Measurements from ENCODE around the gene PSMA7. TPM values are rescaled to one million over a fixed set of nuclear protein-coding genes. Genes with fewer than 3 reads are reported as not detected.
A peak's percentile ranks its signal among the peaks of the same experiment; 100 is the strongest.

Gene PSMA7
- total RNA-seq (100 to 1,000 TPM; 182 to 190 TPM), polyA plus RNA-seq (100 to 1,000 TPM; 437 to 598 TPM)

GRCh38 chr20:62143081-62143956, at the start of gene PSMA7, which contains the start of gene SS18L1:
Gene PSMA7 (minus strand): TSS chr20:62143394. CDS start chr20:62143303, 91 bp downstream.
Gene SS18L1 (plus strand): TSS chr20:62143769. CDS start chr20:62143821, 52 bp downstream.
- CTCF ChIA-PET (ENCODE audit: partially characterized antibody): interaction anchor here (0.5 kb wide), 1 partner anchor 1388 kb away, joined by 3 read pairs; no protein-coding TSS in a partner anchor
- H3K9me3 Mint-ChIP-seq: peaks cover 0 to 2% (median 0%) of the 10 kb centered on the region in 8 donors
- Histone ChIP-seq H3K27me3 (ENCODE audit: insufficient read depth, low read length) (no peaks in the 10 kb centered on the region), H3K4me3 (ENCODE audit: low read length in 2 of 2) (peak within 1 kb of the TSS; percentile 17 to 62), H3K36me3 (ENCODE audit: insufficient read depth, low read length) (peaks cover 24% of the 10 kb centered on the region), H3K4me1 (ENCODE audit: insufficient read depth, low read length) (peaks cover 41% of the 10 kb centered on the region), H3K9me3 (ENCODE audit: control insufficient read depth in 1 of 2, low read length in 2 of 2) (no peaks in the 10 kb centered on the region), H3K27ac (ENCODE audit: low read depth, low read length) (peak within 1 kb of the TSS; percentile 66)
- H3K27ac Mint-ChIP-seq: peak within 1 kb of the TSS; percentile 94 to 96 (median 96)
- POLR2A ChIA-PET (ENCODE audit: partially characterized antibody): interaction anchor here (0.7 to 5.7 kb wide), 11 partner anchors 10 to 651 kb away, joined by 3 to 115 read pairs (median 4); partner anchors contain the start of genes LSM14B, MTG2, RPS21 and TAF4
- DNase-seq: peak; percentile 81 to 90 (median 89)
- peaks cover 35 to 61% (median 48%) of the 10 kb centered on the region in 4 donors for H3K4me1 Mint-ChIP-seq
- no peaks in the 10 kb centered on the region for H3K27me3 Mint-ChIP-seq
- intact Hi-C loops (cut with micrococcal nuclease): loop anchor here (1.0 kb wide), 3 partner anchors 21 to 95 kb away; partner anchors contain the start of genes LSM14B and OSBPL2
- peaks cover 10 to 41% of the 10 kb centered on the region in 2 donors for H3K36me3 Mint-ChIP-seq
- peak within 1 kb of the TSS; percentile 91 to 98 (median 92) for H3K4me3 Mint-ChIP-seq

- ChIA-PET CTCF (ENCODE audit: partially characterized antibody) (no interaction called here), POLR2A (ENCODE audit: partially characterized antibody) (no interaction called here)
- intact Hi-C loops (cut with micrococcal nuclease): no loop called here
- no peak overlapping the region for H3K27ac ChIP-seq (ENCODE audit: low read depth, low read length)
- H3K9me3 ChIP-seq (ENCODE audit: control insufficient read depth in 1 of 2, low read length in 2 of 2): no peaks in the 10 kb centered on the region
- H3K27me3 ChIP-seq (ENCODE audit: insufficient read depth, low read length): no peaks in the 10 kb centered on the region
- peaks cover 1 to 6% (median 2%) of the 10 kb centered on the region in 4 donors for H3K4me1 Mint-ChIP-seq
- peaks cover 27% of the 10 kb centered on the region for H3K36me3 ChIP-seq (ENCODE audit: insufficient read depth, low read length)
- H3K4me3 ChIP-seq (ENCODE audit: low read length in 2 of 2): no peak overlapping the region
- no peak overlapping the region for H3K4me3 Mint-ChIP-seq
- H3K27me3 Mint-ChIP-seq: no peaks in the 10 kb centered on the region
- no peak overlapping the region for H3K27ac Mint-ChIP-seq
- no peaks in the 10 kb centered on the region for H3K9me3 Mint-ChIP-seq
- H3K4me1 ChIP-seq (ENCODE audit: insufficient read depth, low read length): no peaks in the 10 kb centered on the region
- DNase-seq: no peak
- peaks cover 15 to 32% of the 10 kb centered on the region in 2 donors for H3K36me3 Mint-ChIP-seq
Measured at GRCh38 chr20:62192635-62193034, 49.4 kb upstream of the PSMA7 start.

- Mint-ChIP-seq H3K4me1 (peaks cover 3 to 13% (median 8%) of the 10 kb centered on the region in 4 donors), H3K4me3 (no peak overlapping the region), H3K9me3 (no peaks in the 10 kb centered on the region), H3K36me3 (peaks cover 14 to 33% of the 10 kb centered on the region in 2 donors), H3K27me3 (no peaks in the 10 kb centered on the region), H3K27ac (peak overlapping the region in 1 of 7 donors; percentile 53)
- Histone ChIP-seq H3K36me3 (ENCODE audit: insufficient read depth, low read length) (peaks cover 23% of the 10 kb centered on the region), H3K9me3 (ENCODE audit: control insufficient read depth in 1 of 2, low read length in 2 of 2) (no peaks in the 10 kb centered on the region), H3K27me3 (ENCODE audit: insufficient read depth, low read length) (no peaks in the 10 kb centered on the region), H3K4me3 (ENCODE audit: low read length in 2 of 2) (no peak overlapping the region), H3K4me1 (ENCODE audit: insufficient read depth, low read length) (no peaks in the 10 kb centered on the region), H3K27ac (ENCODE audit: low read depth, low read length) (no peak overlapping the region)
- no peak for DNase-seq
- intact Hi-C loops (cut with micrococcal nuclease): no loop called here
- POLR2A ChIA-PET (ENCODE audit: partially characterized antibody): no interaction called here
- CTCF ChIA-PET (ENCODE audit: partially characterized antibody): no interaction called here
Measured at GRCh38 chr20:62191781-62192559, 48.8 kb upstream of the PSMA7 start.

GRCh38 chr20:62190639-62191411, 47.6 kb upstream of the PSMA7 start:
- Mint-ChIP-seq H3K9me3 (no peaks in the 10 kb centered on the region), H3K27ac (no peak overlapping the region), H3K4me1 (peaks cover 7 to 21% (median 13%) of the 10 kb centered on the region in 4 donors), H3K36me3 (peaks cover 14 to 34% of the 10 kb centered on the region in 2 donors), H3K4me3 (no peak overlapping the region), H3K27me3 (no peaks in the 10 kb centered on the region)
- ChIA-PET CTCF (ENCODE audit: partially characterized antibody) (no interaction called here), POLR2A (ENCODE audit: partially characterized antibody) (no interaction called here)
- no peak for DNase-seq
- H3K27me3 ChIP-seq (ENCODE audit: insufficient read depth, low read length): no peaks in the 10 kb centered on the region
- H3K36me3 ChIP-seq (ENCODE audit: insufficient read depth, low read length): peaks cover 23% of the 10 kb centered on the region
- H3K4me3 ChIP-seq (ENCODE audit: low read length in 2 of 2): no peak overlapping the region
- H3K27ac ChIP-seq (ENCODE audit: low read depth, low read length): no peak overlapping the region
- no peaks in the 10 kb centered on the region for H3K9me3 ChIP-seq (ENCODE audit: control insufficient read depth in 1 of 2, low read length in 2 of 2)
- intact Hi-C loops (cut with micrococcal nuclease): no loop called here
- H3K4me1 ChIP-seq (ENCODE audit: insufficient read depth, low read length): no peaks in the 10 kb centered on the region

- H3K36me3 ChIP-seq (ENCODE audit: insufficient read depth, low read length): peaks cover 18% of the 10 kb centered on the region
- H3K4me3 ChIP-seq (ENCODE audit: low read length in 2 of 2): no peak overlapping the region
- peaks cover 16% of the 10 kb centered on the region for H3K4me1 ChIP-seq (ENCODE audit: insufficient read depth, low read length)
- Mint-ChIP-seq H3K9me3 (peaks cover 0 to 2% (median 0%) of the 10 kb centered on the region in 8 donors), H3K27ac (peak overlapping the region in 6 of 7 donors; percentile 3 to 66 (median 57)), H3K4me1 (peaks cover 17 to 45% (median 33%) of the 10 kb centered on the region in 4 donors), H3K36me3 (peaks cover 8 to 26% of the 10 kb centered on the region in 2 donors), H3K27me3 (no peaks in the 10 kb centered on the region), H3K4me3 (peak overlapping the region in 1 of 8 donors; percentile 14)
- no peaks in the 10 kb centered on the region for H3K27me3 ChIP-seq (ENCODE audit: insufficient read depth, low read length)
- intact Hi-C loops (cut with micrococcal nuclease): no loop called here
- no peaks in the 10 kb centered on the region for H3K9me3 ChIP-seq (ENCODE audit: control insufficient read depth in 1 of 2, low read length in 2 of 2)
- CTCF ChIA-PET (ENCODE audit: partially characterized antibody): interaction anchor here (0.6 to 1.3 kb wide), 2 partner anchors 11 to 1309 kb away, joined by 3 read pairs; no protein-coding TSS in a partner anchor
- POLR2A ChIA-PET (ENCODE audit: partially characterized antibody): no interaction called here
- H3K27ac ChIP-seq (ENCODE audit: low read depth, low read length): no peak overlapping the region
- no peak for DNase-seq
Measured at GRCh38 chr20:62186887-62187866, 44.0 kb upstream of the PSMA7 start.

- peak overlapping the region in 3 of 7 donors; percentile 39 to 75 (median 43) for H3K27ac Mint-ChIP-seq
Measured at GRCh38 chr20:62186096-62186426, 42.9 kb upstream of the PSMA7 start.

More at GRCh38 chr20:62186096-62186426, 42.9 kb upstream of the PSMA7 start:
- H3K4me1 Mint-ChIP-seq: peaks cover 23 to 51% (median 39%) of the 10 kb centered on the region in 4 donors
- Histone ChIP-seq H3K36me3 (ENCODE audit: insufficient read depth, low read length) (peaks cover 15% of the 10 kb centered on the region), H3K27me3 (ENCODE audit: insufficient read depth, low read length) (no peaks in the 10 kb centered on the region), H3K4me1 (ENCODE audit: insufficient read depth, low read length) (peaks cover 22% of the 10 kb centered on the region), H3K4me3 (ENCODE audit: low read length in 2 of 2) (no peak overlapping the region), H3K9me3 (ENCODE audit: control insufficient read depth in 1 of 2, low read length in 2 of 2) (no peaks in the 10 kb centered on the region), H3K27ac (ENCODE audit: low read depth, low read length) (no peak overlapping the region)
- ChIA-PET POLR2A (ENCODE audit: partially characterized antibody) (no interaction called here), CTCF (ENCODE audit: partially characterized antibody) (no interaction called here)
- peaks cover 8 to 22% of the 10 kb centered on the region in 2 donors for H3K36me3 Mint-ChIP-seq
- H3K9me3 Mint-ChIP-seq: peaks cover 0 to 2% (median 0%) of the 10 kb centered on the region in 8 donors
- DNase-seq: no peak
- intact Hi-C loops (cut with micrococcal nuclease): no loop called here
- H3K27me3 Mint-ChIP-seq: no peaks in the 10 kb centered on the region
- H3K4me3 Mint-ChIP-seq: peak overlapping the region in 1 of 8 donors; percentile 15
